ENCODE measurements around the gene KRTAP19-8. TPM values are rescaled to one million over a fixed set of nuclear protein-coding genes. Genes with fewer than 3 reads are reported as not detected.

Gene KRTAP19-8
- polyA plus RNA-seq, 3 donors = not detected

- H3K27me3 ChIP-seq (ENCODE audit: control insufficient read depth in 2 of 2, insufficient read depth in 2 of 2, low read length in 2 of 2) = no peaks in the 10 kb centered on the region
- H3K9me3 ChIP-seq (replicated peaks in 1 of 2; ENCODE audit: control insufficient read depth in 1 of 2, insufficient read depth in 1 of 2, low read length in 2 of 2) = no peaks in the 10 kb centered on the region
- Mint-ChIP-seq H3K27ac (no peak overlapping the region), H3K36me3 (no peaks in the 10 kb centered on the region), H3K4me3 (no peak overlapping the region), H3K27me3 (ENCODE audit: low read depth in 3 of 3) (peaks cover 0 to 2% (median 1%) of the 10 kb centered on the region in 3 donors), H3K9me3 (peaks cover 0 to 5% (median 3%) of the 10 kb centered on the region in 7 donors), H3K4me1 (no peaks in the 10 kb centered on the region)
- H2AFZ ChIP-seq (ENCODE audit: insufficient read depth, low read depth, low read length, poor library complexity, severe bottlenecking) = no peak overlapping the region
- H3K36me3 ChIP-seq (replicated peaks in 1 of 2; ENCODE audit: control insufficient read depth in 1 of 2, insufficient read depth in 2 of 2, low read length in 2 of 2) = no peaks in the 10 kb centered on the region
- intact Hi-C loops (cut with micrococcal nuclease) = no loop called here
- DNase-seq = no peak
- H3K4me3 ChIP-seq (replicated peaks in 1 of 3; ENCODE audit: low read depth in 2 of 3, low read length in 3 of 3) = no peak overlapping the region
- H3K4me1 ChIP-seq (ENCODE audit: control insufficient read depth in 1 of 2, insufficient read depth in 2 of 2, low read length in 2 of 2) = no peaks in the 10 kb centered on the region
- no peaks in the 10 kb centered on the region for H3K79me2 ChIP-seq (ENCODE audit: insufficient read depth, low read length)
- no CpG with 5 or more reads among the region's 2 CpGs for WGBS (ENCODE audit: insufficient coverage)
- no peak overlapping the region for H3K27ac ChIP-seq (ENCODE audit: low read depth in 1 of 2, low read length in 2 of 2)
- H3K4me2 ChIP-seq (replicated peaks; ENCODE audit: extremely low read depth, low read length, poor library complexity, severe bottlenecking) = no peak overlapping the region
- TF ChIP-seq, protein P1, sequence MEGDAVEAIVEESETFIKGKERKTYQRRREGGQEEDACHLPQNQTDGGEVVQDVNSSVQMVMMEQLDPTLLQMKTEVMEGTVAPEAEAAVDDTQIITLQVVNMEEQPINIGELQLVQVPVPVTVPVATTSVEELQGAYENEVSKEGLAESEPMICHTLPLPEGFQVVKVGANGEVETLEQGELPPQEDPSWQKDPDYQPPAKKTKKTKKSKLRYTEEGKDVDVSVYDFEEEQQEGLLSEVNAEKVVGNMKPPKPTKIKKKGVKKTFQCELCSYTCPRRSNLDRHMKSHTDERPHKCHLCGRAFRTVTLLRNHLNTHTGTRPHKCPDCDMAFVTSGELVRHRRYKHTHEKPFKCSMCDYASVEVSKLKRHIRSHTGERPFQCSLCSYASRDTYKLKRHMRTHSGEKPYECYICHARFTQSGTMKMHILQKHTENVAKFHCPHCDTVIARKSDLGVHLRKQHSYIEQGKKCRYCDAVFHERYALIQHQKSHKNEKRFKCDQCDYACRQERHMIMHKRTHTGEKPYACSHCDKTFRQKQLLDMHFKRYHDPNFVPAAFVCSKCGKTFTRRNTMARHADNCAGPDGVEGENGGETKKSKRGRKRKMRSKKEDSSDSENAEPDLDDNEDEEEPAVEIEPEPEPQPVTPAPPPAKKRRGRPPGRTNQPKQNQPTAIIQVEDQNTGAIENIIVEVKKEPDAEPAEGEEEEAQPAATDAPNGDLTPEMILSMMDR (IDR thresholded peaks at IDR 0.05) = no peak
- H4K20me1 ChIP-seq (ENCODE audit: insufficient read depth, low read length) = no peaks in the 10 kb centered on the region
- H3K9ac ChIP-seq (ENCODE audit: insufficient read depth, low read length, poor library complexity, severe bottlenecking) = no peak overlapping the region
Measured at GRCh38 chr21:30996728-30997127, 41.5 kb downstream of the KRTAP19-8 start.

GRCh38 chr21:30994932-30995331 lies 43.3 kb downstream of the KRTAP19-8 start:
- H3K4me1 ChIP-seq (ENCODE audit: control insufficient read depth in 1 of 2, insufficient read depth in 2 of 2, low read length in 2 of 2) = no peaks in the 10 kb centered on the region
- Mint-ChIP-seq H3K9me3 (peaks cover 0 to 4% (median 3%) of the 10 kb centered on the region in 7 donors), H3K4me1 (no peaks in the 10 kb centered on the region), H3K27ac (no peak overlapping the region), H3K4me3 (no peak overlapping the region), H3K36me3 (no peaks in the 10 kb centered on the region), H3K27me3 (ENCODE audit: low read depth in 3 of 3) (no peaks in the 10 kb centered on the region)
- intact Hi-C loops (cut with micrococcal nuclease) = no loop called here
- 85% methylated on average over 4 of the region's 5 CpGs for WGBS (ENCODE audit: insufficient coverage)
- H3K9me3 ChIP-seq (replicated peaks in 1 of 2; ENCODE audit: control insufficient read depth in 1 of 2, insufficient read depth in 1 of 2, low read length in 2 of 2) = no peaks in the 10 kb centered on the region
- H3K4me2 ChIP-seq (replicated peaks; ENCODE audit: extremely low read depth, low read length, poor library complexity, severe bottlenecking) = no peak overlapping the region
- H3K27ac ChIP-seq (ENCODE audit: low read depth in 1 of 2, low read length in 2 of 2) = no peak overlapping the region
- H3K4me3 ChIP-seq (replicated peaks in 1 of 3; ENCODE audit: low read depth in 2 of 3, low read length in 3 of 3) = no peak overlapping the region
- no peak overlapping the region for H2AFZ ChIP-seq (ENCODE audit: insufficient read depth, low read depth, low read length, poor library complexity, severe bottlenecking)
- no peaks in the 10 kb centered on the region for H3K79me2 ChIP-seq (ENCODE audit: insufficient read depth, low read length)
- no peak for DNase-seq
- TF ChIP-seq, protein P1 (IDR thresholded peaks at IDR 0.05) = no peak
- no peaks in the 10 kb centered on the region for H3K36me3 ChIP-seq (replicated peaks in 1 of 2; ENCODE audit: control insufficient read depth in 1 of 2, insufficient read depth in 2 of 2, low read length in 2 of 2)
- H3K9ac ChIP-seq (ENCODE audit: insufficient read depth, low read length, poor library complexity, severe bottlenecking) = no peak overlapping the region
- H4K20me1 ChIP-seq (ENCODE audit: insufficient read depth, low read length) = no peaks in the 10 kb centered on the region
- H3K27me3 ChIP-seq (ENCODE audit: control insufficient read depth in 2 of 2, insufficient read depth in 2 of 2, low read length in 2 of 2) = no peaks in the 10 kb centered on the region
